HEK293 (cell line): Measurements from ENCODE around the gene NFKBIZ.

Source experiments
- ZNF560 ChIP-seq: fragments of 450-650 bp; formaldehyde crosslinking; IDR thresholded peaks from 2 replicates; pipeline ENCODE4 v1.5.1; 2017; ENCODE audit warnings: missing biosample characterization, missing genetic modification characterization, borderline replicate concordance
- ZNF621 ChIP-seq: fragments of 450-650 bp; formaldehyde crosslinking; IDR thresholded peaks from 2 replicates; pipeline ENCODE4 v1.5.1; 2017; ENCODE audit warnings: missing biosample characterization, missing genetic modification characterization
- TF ChIP-seq, protein P1 (sequence below): fragments of 450-650 bp; formaldehyde crosslinking; optimal IDR thresholded peaks from 2 replicates; pipeline ENCODE3; 2016; ENCODE audit warnings: missing biosample characterization, mild to moderate bottlenecking, missing genetic modification characterization
- TF ChIP-seq, protein P2 (sequence below): fragments of 450-650 bp; formaldehyde crosslinking; IDR thresholded peaks from 2 replicates; pipeline ENCODE4 v1.5.1; 2016; ENCODE audit warnings: missing biosample characterization, missing genetic modification characterization

DNA sequence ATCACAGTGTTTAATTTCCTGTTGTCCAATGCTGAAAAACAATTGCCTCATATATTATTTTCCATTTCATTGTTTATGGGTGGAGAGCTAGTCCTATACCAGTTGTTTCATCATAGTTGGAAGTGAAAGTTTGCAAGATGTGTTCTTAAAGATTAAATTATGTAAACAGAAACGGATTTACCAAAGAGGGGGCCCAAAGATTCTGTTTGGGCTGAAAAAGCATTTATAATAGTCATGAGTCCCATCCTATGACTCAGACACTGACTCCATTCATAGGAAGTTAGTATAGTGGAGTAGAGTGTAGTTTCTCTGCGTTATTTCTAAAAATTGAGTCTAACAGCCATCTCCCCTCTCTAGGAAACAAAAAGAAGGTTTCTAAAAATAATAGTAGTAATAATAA, 24.3 kb downstream of the NFKBIZ start:
- TF ChIP-seq, protein P1, sequence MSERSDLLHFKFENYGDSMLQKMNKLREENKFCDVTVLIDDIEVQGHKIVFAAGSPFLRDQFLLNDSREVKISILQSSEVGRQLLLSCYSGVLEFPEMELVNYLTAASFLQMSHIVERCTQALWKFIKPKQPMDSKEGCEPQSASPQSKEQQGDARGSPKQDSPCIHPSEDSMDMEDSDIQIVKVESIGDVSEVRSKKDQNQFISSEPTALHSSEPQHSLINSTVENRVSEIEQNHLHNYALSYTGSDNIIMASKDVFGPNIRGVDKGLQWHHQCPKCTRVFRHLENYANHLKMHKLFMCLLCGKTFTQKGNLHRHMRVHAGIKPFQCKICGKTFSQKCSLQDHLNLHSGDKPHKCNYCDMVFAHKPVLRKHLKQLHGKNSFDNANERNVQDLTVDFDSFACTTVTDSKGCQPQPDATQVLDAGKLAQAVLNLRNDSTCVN (tag by site-specific recombination): no peak
- no peak for TF ChIP-seq ZNF621
- TF ChIP-seq, protein P2, sequence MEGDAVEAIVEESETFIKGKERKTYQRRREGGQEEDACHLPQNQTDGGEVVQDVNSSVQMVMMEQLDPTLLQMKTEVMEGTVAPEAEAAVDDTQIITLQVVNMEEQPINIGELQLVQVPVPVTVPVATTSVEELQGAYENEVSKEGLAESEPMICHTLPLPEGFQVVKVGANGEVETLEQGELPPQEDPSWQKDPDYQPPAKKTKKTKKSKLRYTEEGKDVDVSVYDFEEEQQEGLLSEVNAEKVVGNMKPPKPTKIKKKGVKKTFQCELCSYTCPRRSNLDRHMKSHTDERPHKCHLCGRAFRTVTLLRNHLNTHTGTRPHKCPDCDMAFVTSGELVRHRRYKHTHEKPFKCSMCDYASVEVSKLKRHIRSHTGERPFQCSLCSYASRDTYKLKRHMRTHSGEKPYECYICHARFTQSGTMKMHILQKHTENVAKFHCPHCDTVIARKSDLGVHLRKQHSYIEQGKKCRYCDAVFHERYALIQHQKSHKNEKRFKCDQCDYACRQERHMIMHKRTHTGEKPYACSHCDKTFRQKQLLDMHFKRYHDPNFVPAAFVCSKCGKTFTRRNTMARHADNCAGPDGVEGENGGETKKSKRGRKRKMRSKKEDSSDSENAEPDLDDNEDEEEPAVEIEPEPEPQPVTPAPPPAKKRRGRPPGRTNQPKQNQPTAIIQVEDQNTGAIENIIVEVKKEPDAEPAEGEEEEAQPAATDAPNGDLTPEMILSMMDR (tag by site-specific recombination): no peak
- TF ChIP-seq ZNF560 (tag by site-specific recombination): no peak
